ENCODE results near the gene SLC35A3. TPM values are rescaled to one million over a fixed set of nuclear protein-coding genes. Genes with fewer than 3 reads are reported as not detected.
A peak's percentile ranks its signal among the peaks of the same experiment; 100 is the strongest.

SLC35A3 gene
- polyA plus RNA-seq, 4 donors: 17.8 to 103 (median 25.6) TPM

- no peak for FAIRE-seq
- no peak for DNase-seq
- peaks cover 2 to 26% (median 3%) of the 10 kb centered on the region in 3 donors for H3K36me3 ChIP-seq (ENCODE audit: control insufficient read depth in 3 of 3, insufficient read depth in 2 of 3, low read depth in 1 of 3, low read length in 3 of 3)
- no peak overlapping the region for H3K4me3 ChIP-seq (ENCODE audit: low read depth in 1 of 3, low read length in 3 of 3)
- 87 to 98% (median 93%) methylated on average over 2 of the region's 2 CpGs for WGBS, 3 donors
- H3K27ac ChIP-seq (ENCODE audit: low read depth in 1 of 3, low read length in 2 of 3): no peak overlapping the region
- H3K27me3 ChIP-seq (ENCODE audit: control insufficient read depth in 3 of 3, insufficient read depth in 3 of 3, low read length in 3 of 3): no peaks in the 10 kb centered on the region
- peaks cover 0 to 16% (median 6%) of the 10 kb centered on the region in 3 donors for H3K4me1 ChIP-seq (ENCODE audit: control insufficient read depth in 3 of 3, insufficient read depth in 2 of 3, low read depth in 1 of 3, low read length in 2 of 3)
- H3K9me3 ChIP-seq (ENCODE audit: control insufficient read depth in 2 of 2, insufficient read depth in 1 of 2, low read depth in 1 of 2, low read length in 1 of 2): no peaks in the 10 kb centered on the region
These were observed 8.4 kb downstream of the SLC35A3 start for GRCh38 chr1:99978218-99978617.

- Histone ChIP-seq H3K9me3 (ENCODE audit: control insufficient read depth in 2 of 2, insufficient read depth in 1 of 2, low read depth in 1 of 2, low read length in 1 of 2) (no peaks in the 10 kb centered on the region), H3K4me3 (ENCODE audit: low read depth in 1 of 3, low read length in 3 of 3) (no peak overlapping the region), H3K27me3 (ENCODE audit: control insufficient read depth in 3 of 3, insufficient read depth in 3 of 3, low read length in 3 of 3) (no peaks in the 10 kb centered on the region), H3K4me1 (ENCODE audit: control insufficient read depth in 3 of 3, insufficient read depth in 2 of 3, low read depth in 1 of 3, low read length in 2 of 3) (peaks cover 0 to 16% (median 6%) of the 10 kb centered on the region in 3 donors), H3K36me3 (ENCODE audit: control insufficient read depth in 3 of 3, insufficient read depth in 2 of 3, low read depth in 1 of 3, low read length in 3 of 3) (peaks cover 2 to 29% (median 3%) of the 10 kb centered on the region in 3 donors), H3K27ac (ENCODE audit: low read depth in 1 of 3, low read length in 2 of 3) (no peak overlapping the region)
- FAIRE-seq (no peak), DNase-seq (no peak)
These were observed 9.3 kb downstream of the SLC35A3 start for GRCh38 chr1:99979091-99979490.

DNA sequence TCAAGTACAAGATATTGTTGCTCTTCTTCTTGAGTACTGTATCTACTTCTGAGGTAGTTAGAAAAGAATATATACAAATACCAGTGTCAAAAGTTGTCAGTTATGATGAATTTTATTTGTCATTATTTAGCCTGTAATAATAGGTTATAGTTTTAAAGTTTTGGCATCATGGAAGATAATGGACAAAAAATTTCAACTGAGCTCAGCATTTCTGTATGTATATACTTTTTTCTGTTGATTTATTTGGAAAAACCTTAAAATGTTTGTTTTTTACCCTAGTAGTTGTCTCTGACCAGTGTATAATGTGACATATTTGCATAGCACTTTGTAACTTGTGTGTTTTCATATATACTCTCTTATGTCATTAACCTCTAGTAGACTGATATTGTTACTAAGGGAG is 11.1 kb downstream of the SLC35A3 start:
- Histone ChIP-seq H3K27me3 (ENCODE audit: control insufficient read depth in 3 of 3, insufficient read depth in 3 of 3, low read length in 3 of 3) (no peaks in the 10 kb centered on the region), H3K4me1 (ENCODE audit: control insufficient read depth in 3 of 3, insufficient read depth in 2 of 3, low read depth in 1 of 3, low read length in 2 of 3) (peaks cover 0 to 4% (median 2%) of the 10 kb centered on the region in 3 donors), H3K4me3 (ENCODE audit: low read depth in 1 of 3, low read length in 3 of 3) (no peak overlapping the region), H3K27ac (ENCODE audit: low read depth in 1 of 3, low read length in 2 of 3) (no peak overlapping the region), H3K36me3 (ENCODE audit: control insufficient read depth in 3 of 3, insufficient read depth in 2 of 3, low read depth in 1 of 3, low read length in 3 of 3) (peaks cover 0 to 21% (median 3%) of the 10 kb centered on the region in 3 donors), H3K9me3 (ENCODE audit: control insufficient read depth in 2 of 2, insufficient read depth in 1 of 2, low read depth in 1 of 2, low read length in 1 of 2) (no peaks in the 10 kb centered on the region)
- DNase-seq (no peak), FAIRE-seq (no peak)

GRCh38 chr1:99986656-99987225 is 16.9 kb downstream of the SLC35A3 start:
- Histone ChIP-seq H3K36me3 (ENCODE audit: control insufficient read depth in 3 of 3, insufficient read depth in 2 of 3, low read depth in 1 of 3, low read length in 3 of 3) (peaks cover 0 to 33% (median 2%) of the 10 kb centered on the region in 3 donors), H3K4me1 (ENCODE audit: control insufficient read depth in 3 of 3, insufficient read depth in 2 of 3, low read depth in 1 of 3, low read length in 2 of 3) (no peaks in the 10 kb centered on the region), H3K27ac (ENCODE audit: low read depth in 1 of 3, low read length in 2 of 3) (no peak overlapping the region), H3K27me3 (ENCODE audit: control insufficient read depth in 3 of 3, insufficient read depth in 3 of 3, low read length in 3 of 3) (no peaks in the 10 kb centered on the region), H3K9me3 (ENCODE audit: control insufficient read depth in 2 of 2, insufficient read depth in 1 of 2, low read depth in 1 of 2, low read length in 1 of 2) (peaks cover 0 to 15% of the 10 kb centered on the region in 2 donors), H3K4me3 (ENCODE audit: low read depth in 1 of 3, low read length in 3 of 3) (no peak overlapping the region)
- DNase-seq (peak in 1 of 2 donors; percentile 9), FAIRE-seq (no peak)
- 64 to 74% (median 73%) methylated on average over 2 of the region's 2 CpGs for WGBS, 3 donors

DNA sequence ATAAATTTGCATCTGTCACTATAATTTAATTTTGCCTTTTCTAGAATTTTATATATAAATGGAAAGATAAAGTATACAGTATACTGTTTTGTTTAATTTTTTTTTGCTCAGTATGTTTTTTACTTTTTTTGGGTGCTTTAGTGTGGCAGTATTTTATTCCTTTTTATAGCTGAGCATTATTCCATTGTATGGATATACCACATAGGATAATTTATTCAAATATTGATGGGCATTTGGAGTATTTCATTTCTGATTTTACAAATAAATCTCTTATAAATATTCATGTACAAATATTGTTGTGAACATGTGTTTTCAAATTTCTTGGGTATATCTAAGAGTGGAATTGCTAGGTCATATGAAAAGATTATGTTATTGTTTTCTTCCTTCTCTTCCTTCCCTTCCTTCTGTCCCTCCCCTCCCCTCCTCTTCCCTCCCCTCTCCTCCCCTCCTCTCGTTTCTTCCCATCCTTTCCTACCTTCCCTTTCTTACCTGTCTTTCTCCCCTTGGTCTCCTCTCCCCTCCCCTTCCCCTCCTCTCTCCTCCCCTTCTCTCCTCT is 18.5 kb downstream of the SLC35A3 start:
- Histone ChIP-seq H3K27ac (ENCODE audit: low read depth in 1 of 3, low read length in 2 of 3) (no peak overlapping the region), H3K27me3 (ENCODE audit: control insufficient read depth in 3 of 3, insufficient read depth in 3 of 3, low read length in 3 of 3) (no peaks in the 10 kb centered on the region), H3K9me3 (ENCODE audit: control insufficient read depth in 2 of 2, insufficient read depth in 1 of 2, low read depth in 1 of 2, low read length in 1 of 2) (peaks cover 0 to 22% of the 10 kb centered on the region in 2 donors), H3K4me3 (ENCODE audit: low read depth in 1 of 3, low read length in 3 of 3) (no peak overlapping the region), H3K4me1 (ENCODE audit: control insufficient read depth in 3 of 3, insufficient read depth in 2 of 3, low read depth in 1 of 3, low read length in 2 of 3) (no peaks in the 10 kb centered on the region), H3K36me3 (ENCODE audit: control insufficient read depth in 3 of 3, insufficient read depth in 2 of 3, low read depth in 1 of 3, low read length in 3 of 3) (peaks cover 0 to 33% (median 2%) of the 10 kb centered on the region in 3 donors)
- no peak for DNase-seq
- no peak for FAIRE-seq
- 91 to 97% (median 93%) methylated on average over 1 of the region's 1 CpG for WGBS, 3 donors

- Histone ChIP-seq H3K27me3 (ENCODE audit: control insufficient read depth in 3 of 3, insufficient read depth in 3 of 3, low read length in 3 of 3) (no peaks in the 10 kb centered on the region), H3K9me3 (ENCODE audit: control insufficient read depth in 2 of 2, insufficient read depth in 1 of 2, low read depth in 1 of 2, low read length in 1 of 2) (peaks cover 0 to 22% of the 10 kb centered on the region in 2 donors), H3K4me1 (ENCODE audit: control insufficient read depth in 3 of 3, insufficient read depth in 2 of 3, low read depth in 1 of 3, low read length in 2 of 3) (no peaks in the 10 kb centered on the region), H3K27ac (ENCODE audit: low read depth in 1 of 3, low read length in 2 of 3) (no peak overlapping the region), H3K36me3 (ENCODE audit: control insufficient read depth in 3 of 3, insufficient read depth in 2 of 3, low read depth in 1 of 3, low read length in 3 of 3) (peaks cover 0 to 30% (median 4%) of the 10 kb centered on the region in 3 donors), H3K4me3 (ENCODE audit: low read depth in 1 of 3, low read length in 3 of 3) (no peak overlapping the region)
- DNase-seq: no peak
- no peak for FAIRE-seq
These were observed 22.4 kb downstream of the SLC35A3 start for GRCh38 chr1:99992044-99992722.

DNA sequence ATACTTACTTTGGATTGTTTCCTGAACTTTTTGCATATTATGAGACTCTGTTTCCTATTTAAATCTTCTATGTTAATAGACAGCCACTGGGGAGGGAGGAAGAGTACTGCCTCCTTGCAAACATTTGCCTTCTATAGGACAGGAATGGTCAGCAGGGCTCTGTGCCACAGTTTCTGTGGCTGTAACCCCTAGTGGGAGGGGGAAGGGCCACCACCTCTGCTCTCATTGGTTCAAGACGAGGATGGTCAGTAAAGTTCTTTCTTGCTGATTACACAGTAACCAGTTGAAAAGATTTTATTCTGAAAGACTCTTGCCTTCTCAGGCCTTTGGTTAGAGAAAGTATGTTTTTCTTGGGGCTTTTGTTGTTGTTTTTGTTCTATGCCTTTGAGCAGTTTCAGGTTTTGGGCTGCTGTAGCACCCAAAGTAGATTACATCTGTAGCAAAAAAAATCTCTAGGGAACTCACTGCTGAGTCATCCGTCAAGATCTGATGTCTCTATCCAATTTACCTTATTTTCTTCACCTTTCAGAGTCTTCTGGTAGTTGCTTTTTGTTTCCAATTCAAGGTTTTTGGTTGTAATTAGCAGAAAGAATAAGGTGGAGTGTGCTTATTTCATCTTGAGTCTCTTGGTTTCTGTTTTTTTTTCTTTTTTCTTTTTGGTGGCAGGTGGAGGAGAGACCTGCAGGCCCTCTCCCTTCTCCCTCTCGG is 23.1 kb downstream of the SLC35A3 start:
- Histone ChIP-seq H3K36me3 (ENCODE audit: control insufficient read depth in 3 of 3, insufficient read depth in 2 of 3, low read depth in 1 of 3, low read length in 3 of 3) (peaks cover 0 to 32% (median 7%) of the 10 kb centered on the region in 3 donors), H3K27ac (ENCODE audit: low read depth in 1 of 3, low read length in 2 of 3) (no peak overlapping the region), H3K9me3 (ENCODE audit: control insufficient read depth in 2 of 2, insufficient read depth in 1 of 2, low read depth in 1 of 2, low read length in 1 of 2) (peaks cover 0 to 22% of the 10 kb centered on the region in 2 donors), H3K27me3 (ENCODE audit: control insufficient read depth in 3 of 3, insufficient read depth in 3 of 3, low read length in 3 of 3) (no peaks in the 10 kb centered on the region), H3K4me3 (ENCODE audit: low read depth in 1 of 3, low read length in 3 of 3) (no peak overlapping the region), H3K4me1 (ENCODE audit: control insufficient read depth in 3 of 3, insufficient read depth in 2 of 3, low read depth in 1 of 3, low read length in 2 of 3) (no peaks in the 10 kb centered on the region)
- WGBS, 3 donors: 81 to 95% (median 92%) methylated on average over 3 of the region's 3 CpGs
- DNase-seq (no peak), FAIRE-seq (no peak)

- H3K27me3 ChIP-seq (ENCODE audit: control insufficient read depth in 3 of 3, insufficient read depth in 3 of 3, low read length in 3 of 3): no peaks in the 10 kb centered on the region
- no peak for DNase-seq
- no peak overlapping the region for H3K4me3 ChIP-seq (ENCODE audit: low read depth in 1 of 3, low read length in 3 of 3)
- 94 to 98% (median 97%) methylated on average over 5 of the region's 5 CpGs for WGBS, 3 donors
- H3K36me3 ChIP-seq (ENCODE audit: control insufficient read depth in 3 of 3, insufficient read depth in 2 of 3, low read depth in 1 of 3, low read length in 3 of 3): peaks cover 0 to 37% (median 7%) of the 10 kb centered on the region in 3 donors
- no peak overlapping the region for H3K27ac ChIP-seq (ENCODE audit: low read depth in 1 of 3, low read length in 2 of 3)
- H3K4me1 ChIP-seq (ENCODE audit: control insufficient read depth in 3 of 3, insufficient read depth in 2 of 3, low read depth in 1 of 3, low read length in 2 of 3): no peaks in the 10 kb centered on the region
- FAIRE-seq: no peak
- peaks cover 0 to 22% of the 10 kb centered on the region in 2 donors for H3K9me3 ChIP-seq (ENCODE audit: control insufficient read depth in 2 of 2, insufficient read depth in 1 of 2, low read depth in 1 of 2, low read length in 1 of 2)
These were observed 23.7 kb downstream of the SLC35A3 start for GRCh38 chr1:99993468-99993845.

All from small intestine (tissue), 7 donors.